Stimulated activated CD4-positive, alpha-beta T cell treated with anti-CD3 and anti-CD28 coated beads, Interleukin-15, amount 100 ng/mL, for 48 hours (primary cell): ENCODE results near the gene CASKIN1.

Experiments
- DNase-seq, 2 donors: peaks; one replicate each; pipeline ENCODE4 v3.0.0-alpha.2; 2020; ENCODE audit warnings: low read depth in 2 of 2

CASKIN1 gene

GRCh38 chr16:2232094-2232990 lies 35.9 kb upstream of the CASKIN1 start:
- DNase-seq, result no peak

GRCh38 chr16:2231016-2231931 lies 34.9 kb upstream of the CASKIN1 start:
- no peak for DNase-seq

GRCh38 chr16:2230376-2230775 lies 34.0 kb upstream of the CASKIN1 start:
- DNase-seq, result no peak

GRCh38 chr16:2229632-2230250 lies 33.3 kb upstream of the CASKIN1 start:
- no peak for DNase-seq

- no peak for DNase-seq
Measured at GRCh38 chr16:2229091-2229490, 32.7 kb upstream of the CASKIN1 start.

- DNase-seq, result no peak
Measured at GRCh38 chr16:2228161-2228824, 31.9 kb upstream of the CASKIN1 start.

- no peak for DNase-seq
Measured at GRCh38 chr16:2226918-2227317, 30.5 kb upstream of the CASKIN1 start.

GRCh38 chr16:2226245-2226793 lies 29.9 kb upstream of the CASKIN1 start:
- DNase-seq, result no peak

GRCh38 chr16:2223942-2224486 lies 27.6 kb upstream of the CASKIN1 start:
- DNase-seq, result no peak

- peak; percentile 99 to 100 for DNase-seq
Measured at GRCh38 chr16:2223221-2223941, 27.0 kb upstream of the CASKIN1 start, which contains the start of gene E4F1. E4F1 (plus strand) TSS chr16:2223591; CDS start chr16:2223614, 23 bp downstream.

GRCh38 chr16:2216330-2216729 lies 19.9 kb upstream of the CASKIN1 start:
- DNase-seq, result no peak

GRCh38 chr16:2214719-2214968 lies 18.2 kb upstream of the CASKIN1 start, which contains the start of gene PGP:
PGP (minus strand) TSS chr16:2214840; CDS start chr16:2214777, 63 bp downstream.
- no peak for DNase-seq

- no peak for DNase-seq
Measured at GRCh38 chr16:2213817-2214718, 17.7 kb upstream of the CASKIN1 start.

GRCh38 chr16:2212362-2213324 lies 16.2 kb upstream of the CASKIN1 start:
- DNase-seq, result no peak

- no peak for DNase-seq
Measured at GRCh38 chr16:2211923-2212347, 15.5 kb upstream of the CASKIN1 start.

GRCh38 chr16:2210386-2211365 lies 14.3 kb upstream of the CASKIN1 start, which contains the start of gene BRICD5:
BRICD5 (minus strand) TSS chr16:2210863; CDS start chr16:2210833, 30 bp downstream.
- no peak for DNase-seq

- DNase-seq, result no peak
Measured at GRCh38 chr16:2210009-2210332, 13.6 kb upstream of the CASKIN1 start.
